HepG2 (cell line): ENCODE data around the gene KLHL30. TPM values are rescaled to one million over a fixed set of nuclear protein-coding genes. Genes with fewer than 3 reads are reported as not detected.

Source experiments
- ATAC-seq: fragments of 200-7000 bp; cut with Tn5 transposase; 3 replicates; pipeline ENCODE4 v1.9.1; 2020; ENCODE audit warnings: mild to moderate bottlenecking, moderate library complexity
- BruUV-seq: library from RNA; stranded (reverse); fragments of 400-500 nt; replicated peaks from 2 replicates; lab custom pipeline; 2021; lab: Mats Ljungman, UMichigan
- CTCF ChIA-PET: fragments of 300-600 bp; formaldehyde crosslinking; extraction: SDS; loops from one replicate; lab custom pipeline; 2021; ENCODE audit warnings: low total read pairs, inconsistent platforms, low intra/inter-chr PET ratio; lab: Yijun Ruan, JAX
- POLR2A ChIA-PET: fragments of 350-600 bp; sonication (Branson Sonifier 250); formaldehyde crosslinking; loops from one replicate; lab custom pipeline; 2020; ENCODE audit warnings: antibody characterized with exemption, inconsistent platforms; lab: Yijun Ruan, JAX
- DNase-seq: peaks from one replicate; pipeline ENCODE4 v3.0.0-alpha.2; 2015; ENCODE audit warnings: low spot score
- FAIRE-seq: peaks from 3 replicates; lab custom pipeline; 2011; peaks lifted over from hg19 to GRCh38; lab: Jason Lieb, UNC
- H2AFZ ChIP-seq: one replicate; pipeline ENCODE4 v1.6.1; 2011; ENCODE audit warnings: low read length, inconsistent platforms
- H3K27ac ChIP-seq: fragments of 300-600 bp; 3 replicates; pipeline ENCODE4 v1.8.0; 2011; ENCODE audit warnings: mixed run types, mild to moderate bottlenecking, mixed read lengths, low read length, inconsistent platforms; ENCODE audit not compliant: insufficient read depth; ENCODE audit errors: extremely low read length
- H3K27me3 ChIP-seq, 2 experiments: fragments of 200-600 bp in 1 of 2; 2 replicates in 1 of 2; 3 replicates in 1 of 2; pipeline versions ENCODE4 v1.6.0 to v1.8.0; 2011; ENCODE audit warnings: low read length in 2 of 2, mild to moderate bottlenecking in 2 of 2, moderate library complexity in 2 of 2, inconsistent platforms in 1 of 2; ENCODE audit not compliant: insufficient read depth in 2 of 2, control insufficient read depth in 1 of 2
- H3K36me3 ChIP-seq, 2 experiments: fragments of 200-600 bp in 1 of 2; replicated peaks in 1 of 2; 2 replicates in 1 of 2; 3 replicates in 1 of 2; pipeline versions ENCODE4 v1.5.1 to v1.8.0; 2011; ENCODE audit warnings: low read length in 2 of 2, inconsistent platforms in 1 of 2; ENCODE audit not compliant: insufficient read depth in 2 of 2, control insufficient read depth in 1 of 2
- H3K4me1 ChIP-seq: 2 replicates; pipeline ENCODE4 v1.5.1; 2012; ENCODE audit warnings: low read length, inconsistent platforms; ENCODE audit not compliant: insufficient read depth
- H3K4me2 ChIP-seq: 2 replicates; pipeline ENCODE4 v1.6.0; 2011; ENCODE audit warnings: low read depth, low read length, inconsistent platforms
- H3K4me3 ChIP-seq, 3 experiments: fragments of 200-600 bp in 1 of 3; sonication (generic), shearing (Covaris generic) in 1 of 3; replicated peaks in 1 of 3; 2 replicates each; pipeline ENCODE4 v1.5.1; 2011 to 2016; ENCODE audit warnings: low read length in 3 of 3, inconsistent platforms in 2 of 3, low read depth in 2 of 3, mild to moderate bottlenecking in 2 of 3, control low read depth in 1 of 3, mixed read lengths in 1 of 3; ENCODE audit not compliant: insufficient read depth in 1 of 3
- H3K79me2 ChIP-seq: one replicate; pipeline ENCODE4 v1.6.1; 2011; ENCODE audit warnings: low read length, inconsistent platforms; ENCODE audit not compliant: insufficient read depth
- H3K9ac ChIP-seq: 2 replicates; pipeline ENCODE4 v1.6.0; 2011; ENCODE audit warnings: mild to moderate bottlenecking, low read depth, low read length, inconsistent platforms; ENCODE audit not compliant: insufficient read depth
- H3K9me3 ChIP-seq: 2 replicates; pipeline ENCODE4 v1.5.1; 2012; ENCODE audit warnings: mild to moderate bottlenecking, low read length
- H4K20me1 ChIP-seq: 2 replicates; pipeline ENCODE4 v1.6.0; 2011; ENCODE audit warnings: inconsistent platforms, mild to moderate bottlenecking, low read length, moderate library complexity; ENCODE audit not compliant: insufficient read depth
- E2F5 ChIP-seq: sonication (generic); formaldehyde crosslinking; conservative IDR thresholded peaks from 2 replicates; pipeline ENCODE4 v1.4.0; 2020; ENCODE audit warnings: missing genetic modification reagents
- JUND ChIP-seq: sonication (generic); formaldehyde crosslinking; IDR thresholded peaks from 2 replicates; pipeline ENCODE4 v1.8.0; 2022; ENCODE audit warnings: mild to moderate bottlenecking, missing genetic modification reagents
- PREB ChIP-seq: sonication (generic); formaldehyde crosslinking; IDR thresholded peaks from 2 replicates; pipeline ENCODE4 v1.4.0; 2020; ENCODE audit warnings: missing genetic modification reagents
- SNAPC4 ChIP-seq: sonication (generic); formaldehyde crosslinking; IDR thresholded peaks from 2 replicates; pipeline ENCODE4 v1.4.0; 2020; ENCODE audit warnings: mild to moderate bottlenecking, missing genetic modification reagents
- TP53 ChIP-seq: sonication (generic); formaldehyde crosslinking; conservative IDR thresholded peaks from 2 replicates; pipeline ENCODE4 v1.4.0; 2020; ENCODE audit warnings: missing genetic modification reagents
- U2AF2 ChIP-seq: fragments of 200-400 bp; formaldehyde crosslinking; IDR thresholded peaks from 2 replicates; pipeline ENCODE4 v1.6.1; 2017; ENCODE audit warnings: low read depth, mild to moderate bottlenecking, low read length
- ZBTB26 ChIP-seq: IDR thresholded peaks from 2 replicates; pipeline ENCODE4 v1.6.1; 2016; ENCODE audit warnings: missing compliant biosample characterization, missing genetic modification reagents, borderline replicate concordance
- ZBTB44 ChIP-seq: sonication (generic); formaldehyde crosslinking; IDR thresholded peaks from 2 replicates; pipeline ENCODE4 v1.4.0; 2020; ENCODE audit warnings: missing genetic modification reagents
- ZNF629 ChIP-seq: sonication (generic); formaldehyde crosslinking; conservative IDR thresholded peaks from 2 replicates; pipeline ENCODE4 v1.5.0; 2020; ENCODE audit warnings: missing genetic modification reagents
- ZNF761 ChIP-seq: sonication (generic); formaldehyde crosslinking; conservative IDR thresholded peaks from 2 replicates; pipeline ENCODE4 v1.4.0; 2020; ENCODE audit warnings: mild to moderate bottlenecking, missing genetic modification reagents
- WGBS: methylation state at CpG from one replicate; pipeline ENCODE4 v1.1.6; 2017; ENCODE audit warnings: low lambda C conversion rate; 5-methylcytosine and 5-hydroxymethylcytosine counted together
- in situ Hi-C: cut with HindIII; loops from 2 replicates; pipeline ENCODE4 v1.10.0; 2017; ENCODE audit warnings: low pct_unique_long_range_greater_than_20kb; ENCODE audit not compliant: extremely low pct_ligation_motif_present
- intact Hi-C: fragments of 100-400 bp; cut with micrococcal nuclease; formaldehyde crosslinking; loops from one replicate; pipeline ENCODE4 v1.10.0; 2022; ENCODE audit not compliant: unreplicated experiment
- polyA plus RNA-seq, 8 experiments: library from polyadenylated mRNA; depleted of rRNA in 3 of 8; stranded (reverse) in 7 of 8; unstranded in 1 of 8; fragments of >200 nt; fragmentation: Illumina TruSeq in 4 of 8; extraction: Trizol in 4 of 8; gene quantifications; 2 replicates each; pipeline versions ENCODE4 v1.2.1 to v1.2.3, GENCODE V29; 2011 to 2016; ENCODE audit warnings: low read depth in 4 of 8, missing spikeins in 1 of 8, mixed read lengths in 1 of 8; ENCODE audit not compliant: insufficient read depth in 1 of 8
- total RNA-seq, 5 experiments: library from RNA; depleted of rRNA; stranded (reverse); fragments of >200 nt; fragmentation: Illumina TruSeq; extraction: Trizol; gene quantifications; 2 replicates each; pipeline ENCODE4 v1.2.3, GENCODE V29; 2016; ENCODE audit warnings: low read depth in 1 of 5

The KLHL30 gene
- total and polyA plus RNA-seq, 2 of the 13 experiments (the other 11 are each of a cell fraction or from before 2014, with no cell fraction given): 0.05 TPM; not detected in 1

GRCh38 chr2:238131761-238132462, 6.6 kb upstream of the KLHL30 start:
- in situ Hi-C loops: no loop called here
- POLR2A ChIA-PET: no interaction called here

More at GRCh38 chr2:238131761-238132462, 6.6 kb upstream of the KLHL30 start:
- Histone ChIP-seq H3K36me3 (no peaks in the 10 kb centered on the region), H3K27me3 (peaks cover 1 to 22% of the 10 kb centered on the region in 2 experiments; a peak in 3 of 5 replicates), H3K4me1 (peaks cover 11% of the 10 kb centered on the region), H3K4me3 (no peak overlapping the region), H2AFZ (no peak overlapping the region), H3K79me2 (no peaks in the 10 kb centered on the region), H3K9me3 (no peaks in the 10 kb centered on the region), H3K27ac (no peak overlapping the region), H3K4me2 (no peak overlapping the region), H3K9ac (no peak overlapping the region), H4K20me1 (no peaks in the 10 kb centered on the region)
- WGBS: 42% methylated on average over 14 of the region's 14 CpGs
- TF ChIP-seq TP53 (no peak), ZNF761 (no peak), PREB (CRISPR knock-in tag) (no peak), JUND (CRISPR knock-in tag) (no peak), ZBTB44 (no peak), ZNF629 (CRISPR knock-in tag) (no peak), E2F5 (CRISPR knock-in tag) (no peak), ZBTB26 (CRISPR knock-in tag) (no peak), U2AF2 (no peak), SNAPC4 (CRISPR knock-in tag) (no peak)
- CTCF ChIA-PET: no interaction called here
- BruUV-seq: no TSS peak
- intact Hi-C loops: no loop called here
- DNase-seq (no peak), FAIRE-seq (no peak), ATAC-seq (no peak)
